Neural cell (in vitro differentiated cells): Measurements from ENCODE around the gene PKP1. TPM values are rescaled to one million over a fixed set of nuclear protein-coding genes. Genes with fewer than 3 reads are reported as not detected.

Source experiments
- H2AFZ ChIP-seq: fragments of 200-600, 300-800 bp; sonication (generic), shearing (Covaris generic); 2 replicates; pipeline ENCODE4 v1.6.0; 2014; ENCODE audit warnings: low read depth, mild to moderate bottlenecking, antibody characterized with exemption, low read length, moderate library complexity
- H3F3A ChIP-seq: fragments of 200-600 bp; shearing (Covaris generic); 2 replicates; pipeline ENCODE4 v1.6.1; 2016; ENCODE audit warnings: mild to moderate bottlenecking, moderate library complexity, mixed read lengths, antibody characterized with exemption, low read length; ENCODE audit not compliant: insufficient read depth, poor library complexity, severe bottlenecking
- H3K27ac ChIP-seq: fragments of 200-600, 300-800 bp; sonication (generic), shearing (Covaris generic); 2 replicates; pipeline ENCODE4 v1.5.1; 2014; ENCODE audit warnings: mild to moderate bottlenecking, low read length, moderate library complexity
- H3K27me3 ChIP-seq: fragments of 300-800, 200-600 bp; sonication (generic), shearing (Covaris generic); 2 replicates; pipeline ENCODE4 v1.6.0; 2014; ENCODE audit warnings: mild to moderate bottlenecking, low read depth, low read length, moderate library complexity; ENCODE audit not compliant: insufficient read depth
- H3K36me3 ChIP-seq: fragments of 300-800, 200-600 bp; sonication (generic), shearing (Covaris generic); 2 replicates; pipeline ENCODE4 v1.5.1; 2014; ENCODE audit warnings: mild to moderate bottlenecking, antibody characterized with exemption, low read length, moderate library complexity; ENCODE audit not compliant: insufficient read depth
- H3K4me2 ChIP-seq: fragments of 300-800, 200-600 bp; sonication (generic), shearing (Covaris generic); 2 replicates; pipeline ENCODE4 v1.6.0; 2014; ENCODE audit warnings: mild to moderate bottlenecking, low read length
- H3K4me3 ChIP-seq: fragments of 300-800, 200-600 bp; sonication (generic), shearing (Covaris generic); 2 replicates; pipeline ENCODE4 v1.5.1; 2014; ENCODE audit warnings: mild to moderate bottlenecking, low read length, moderate library complexity
- H3K79me2 ChIP-seq: fragments of 200-600 bp; shearing (Covaris generic); replicated peaks from 2 replicates; pipeline ENCODE4 v1.6.0; 2014; ENCODE audit warnings: mild to moderate bottlenecking, low read length, moderate library complexity; ENCODE audit not compliant: insufficient read depth
- H3K9ac ChIP-seq: fragments of 300-800, 200-600 bp; sonication (generic), shearing (Covaris generic); 2 replicates; pipeline ENCODE4 v1.6.1; 2016; ENCODE audit warnings: mild to moderate bottlenecking, low read length, mixed read lengths
- H3K9me2 ChIP-seq: fragments of 200-600 bp; shearing (Covaris generic); 2 replicates; pipeline ENCODE4 v1.6.1; 2016; ENCODE audit warnings: mild to moderate bottlenecking, low read length, mixed read lengths; ENCODE audit not compliant: insufficient read depth
- H3K9me3 ChIP-seq: fragments of 200-600, 300-800 bp; sonication (generic), shearing (Covaris generic); 2 replicates; pipeline ENCODE4 v1.6.1; 2016; ENCODE audit warnings: mild to moderate bottlenecking, mixed run types, low read length, moderate library complexity, mixed read lengths
- H4K20me1 ChIP-seq: fragments of 200-600 bp; shearing (Covaris generic); 2 replicates; pipeline ENCODE4 v1.6.1; 2016; ENCODE audit warnings: mild to moderate bottlenecking, mixed run types; ENCODE audit not compliant: insufficient read depth
- CTCF ChIP-seq: fragments of 450-650 bp; IDR thresholded peaks from 2 replicates; pipeline ENCODE4 v1.5.1; 2014; ENCODE audit warnings: antibody characterized with exemption, mild to moderate bottlenecking, moderate library complexity; ENCODE audit not compliant: poor library complexity, severe bottlenecking
- EP300 ChIP-seq: fragments of 450-650 bp; conservative IDR thresholded peaks from 2 replicates; pipeline ENCODE4 v1.6.1; 2014; ENCODE audit warnings: antibody characterized with exemption, mild to moderate bottlenecking, moderate library complexity; ENCODE audit not compliant: poor library complexity, severe bottlenecking
- EZH2 ChIP-seq: fragments of 200-600, 300-800 bp; shearing (Covaris generic), sonication (generic); IDR thresholded peaks from 2 replicates; pipeline ENCODE4 v1.6.1; 2014; ENCODE audit warnings: antibody characterized with exemption, low read length, borderline replicate concordance, mild to moderate bottlenecking; ENCODE audit not compliant: insufficient read depth, poor library complexity, severe bottlenecking
- MXI1 ChIP-seq: fragments of 450-650 bp; conservative IDR thresholded peaks from 2 replicates; pipeline ENCODE4 v1.6.1; 2014; ENCODE audit warnings: antibody characterized with exemption, mild to moderate bottlenecking; ENCODE audit not compliant: poor library complexity, severe bottlenecking
- POLR2AphosphoS5 ChIP-seq: IDR thresholded peaks from 2 replicates; pipeline ENCODE4 v1.6.1; 2012
- RAD21 ChIP-seq: fragments of 450-650 bp; conservative IDR thresholded peaks from 2 replicates; pipeline ENCODE4 v1.6.1; 2014; ENCODE audit warnings: antibody characterized with exemption, mild to moderate bottlenecking, moderate library complexity
- REST ChIP-seq: IDR thresholded peaks from 2 replicates; pipeline ENCODE4 v1.6.1; 2012; ENCODE audit warnings: borderline replicate concordance
- SMC3 ChIP-seq: fragments of 450-650 bp; conservative IDR thresholded peaks from 2 replicates; pipeline ENCODE4 v1.6.1; 2014; ENCODE audit warnings: antibody characterized with exemption, mild to moderate bottlenecking, moderate library complexity; ENCODE audit not compliant: poor library complexity
- TAF1 ChIP-seq: IDR thresholded peaks from 2 replicates; pipeline ENCODE4 v1.6.1; 2012; ENCODE audit warnings: low read depth
- polyA plus RNA-seq: library from polyadenylated mRNA; depleted of rRNA; stranded (reverse); fragments of >200 nt; gene quantifications from 2 replicates; pipeline ENCODE4 v1.2.3, GENCODE V29; 2014

Gene PKP1
- polyA plus RNA-seq, 1 donor from 2014 or later, result not detected

GRCh38 chr1:201331166-201331565 lies 47.9 kb downstream of the PKP1 start:
- no peak overlapping the region for H3K27ac ChIP-seq

GRCh38 chr1:201332021-201332420 lies 48.7 kb downstream of the PKP1 start:
- no peak overlapping the region for H2AFZ ChIP-seq
- H3K27ac ChIP-seq, result no peak overlapping the region
- no peaks in the 10 kb centered on the region for H3K9me3 ChIP-seq
- H3K79me2 ChIP-seq, result no peaks in the 10 kb centered on the region
- TF ChIP-seq REST, result no peak
- TF ChIP-seq EP300, result no peak
- TF ChIP-seq MXI1, result no peak
- no peak for TF ChIP-seq SMC3
- H3K9me2 ChIP-seq, result no peaks in the 10 kb centered on the region
- H3K9ac ChIP-seq, result no peak overlapping the region
- H3K4me2 ChIP-seq, result no peak overlapping the region
- H3K36me3 ChIP-seq, result no peaks in the 10 kb centered on the region
- no peaks in the 10 kb centered on the region for H3K27me3 ChIP-seq
- H3F3A ChIP-seq, result no peaks in the 10 kb centered on the region
- no peak overlapping the region for H3K4me3 ChIP-seq
- H4K20me1 ChIP-seq, result no peaks in the 10 kb centered on the region

More at GRCh38 chr1:201331166-201331565, 47.9 kb downstream of the PKP1 start:
- no peak for TF ChIP-seq SMC3
- no peak for TF ChIP-seq CTCF
- no peak for TF ChIP-seq MXI1
- TF ChIP-seq TAF1, result no peak
- no peak for TF ChIP-seq EP300
- no peak for TF ChIP-seq EZH2
- TF ChIP-seq REST, result no peak
- no peak for TF ChIP-seq POLR2AphosphoS5
- TF ChIP-seq RAD21, result no peak
- no peak overlapping the region for H3K4me2 ChIP-seq
- no peak overlapping the region for H3K4me3 ChIP-seq
- H3K9me3 ChIP-seq, result no peaks in the 10 kb centered on the region
- no peak overlapping the region for H2AFZ ChIP-seq
- no peak overlapping the region for H3K9ac ChIP-seq
- no peaks in the 10 kb centered on the region for H3K9me2 ChIP-seq
- H3K36me3 ChIP-seq, result no peaks in the 10 kb centered on the region
- H3K79me2 ChIP-seq, result no peaks in the 10 kb centered on the region
- no peaks in the 10 kb centered on the region for H3F3A ChIP-seq
- no peaks in the 10 kb centered on the region for H4K20me1 ChIP-seq
- no peaks in the 10 kb centered on the region for H3K27me3 ChIP-seq
